PC-3 (cell line): ENCODE results near the gene ECEL1.

Source experiments
- EZH2 ChIP-seq: fragments of 300-600 bp; sonication (generic); IDR thresholded peaks from one replicate; pipeline ENCODE4 v1.6.1; 2017; ENCODE audit warnings: antibody characterized with exemption, mild to moderate bottlenecking, low read length; ENCODE audit not compliant: unreplicated experiment
- EZH2phosphoT487 ChIP-seq: fragments of 300-600 bp; sonication (generic); IDR thresholded peaks from 2 replicates; pipeline ENCODE4 v1.6.1; 2018; ENCODE audit warnings: mild to moderate bottlenecking, antibody characterized with exemption, low read length, borderline replicate concordance
- TF ChIP-seq, protein P1 (sequence below): fragments of 300-600 bp; sonication (generic); conservative IDR thresholded peaks from 2 replicates; pipeline ENCODE4 v1.5.1; 2017; ENCODE audit warnings: antibody characterized with exemption, low read depth, mild to moderate bottlenecking, low read length

DNA sequence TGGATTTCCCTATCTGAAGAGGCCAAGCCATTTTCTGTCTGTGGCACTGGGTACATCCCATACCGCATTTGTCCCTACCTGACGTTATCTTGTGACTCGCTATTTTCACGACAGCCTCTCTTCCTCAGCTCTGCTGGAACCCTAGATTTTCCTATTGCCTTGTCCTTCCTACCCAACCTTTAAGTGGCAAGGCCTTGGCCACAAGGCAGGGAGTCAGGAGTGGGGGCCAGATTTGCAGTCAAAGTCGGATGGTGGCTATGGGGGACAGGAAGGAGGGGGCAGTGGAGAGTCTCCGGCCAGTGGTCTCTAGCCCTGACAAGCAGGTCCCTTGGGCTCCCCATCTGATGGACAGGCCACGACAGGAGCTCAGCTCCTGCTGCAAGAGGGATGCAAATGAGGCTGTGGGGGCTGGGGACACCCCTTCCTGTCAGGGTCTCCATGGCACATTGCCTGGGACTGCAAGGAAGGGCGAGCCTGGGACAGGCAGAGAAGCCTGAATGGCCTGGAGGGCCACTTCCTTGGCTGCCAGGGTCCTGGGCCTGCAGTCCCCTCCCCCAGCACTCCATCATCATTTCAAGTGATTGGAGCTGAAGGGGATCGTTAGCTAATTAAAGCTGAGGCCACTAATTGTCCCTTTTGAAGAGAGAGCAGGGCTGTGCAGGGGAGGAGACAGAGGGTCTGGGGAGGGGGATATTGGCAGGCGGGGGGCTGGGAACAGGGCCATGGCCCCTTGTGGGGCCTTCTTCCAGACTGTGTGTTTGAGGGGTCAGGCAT, 6.3 kb upstream of the ECEL1 start:
- TF ChIP-seq, protein P1, sequence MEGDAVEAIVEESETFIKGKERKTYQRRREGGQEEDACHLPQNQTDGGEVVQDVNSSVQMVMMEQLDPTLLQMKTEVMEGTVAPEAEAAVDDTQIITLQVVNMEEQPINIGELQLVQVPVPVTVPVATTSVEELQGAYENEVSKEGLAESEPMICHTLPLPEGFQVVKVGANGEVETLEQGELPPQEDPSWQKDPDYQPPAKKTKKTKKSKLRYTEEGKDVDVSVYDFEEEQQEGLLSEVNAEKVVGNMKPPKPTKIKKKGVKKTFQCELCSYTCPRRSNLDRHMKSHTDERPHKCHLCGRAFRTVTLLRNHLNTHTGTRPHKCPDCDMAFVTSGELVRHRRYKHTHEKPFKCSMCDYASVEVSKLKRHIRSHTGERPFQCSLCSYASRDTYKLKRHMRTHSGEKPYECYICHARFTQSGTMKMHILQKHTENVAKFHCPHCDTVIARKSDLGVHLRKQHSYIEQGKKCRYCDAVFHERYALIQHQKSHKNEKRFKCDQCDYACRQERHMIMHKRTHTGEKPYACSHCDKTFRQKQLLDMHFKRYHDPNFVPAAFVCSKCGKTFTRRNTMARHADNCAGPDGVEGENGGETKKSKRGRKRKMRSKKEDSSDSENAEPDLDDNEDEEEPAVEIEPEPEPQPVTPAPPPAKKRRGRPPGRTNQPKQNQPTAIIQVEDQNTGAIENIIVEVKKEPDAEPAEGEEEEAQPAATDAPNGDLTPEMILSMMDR: no peak
- no peak for TF ChIP-seq EZH2phosphoT487
- no peak for TF ChIP-seq EZH2
